ENCODE data around the gene TIMP3.

The TIMP3 gene

GRCh38 chr22:32786027-32786418 lies 15.5 kb upstream of the TIMP3 start:
- Histone ChIP-seq H4K91ac (ENCODE audit: low read length) (no peak overlapping the region), H2BK5ac (ENCODE audit: low read depth, low read length, poor library complexity, severe bottlenecking) (no peak overlapping the region), H3K27ac (ENCODE audit: low read length, poor library complexity, severe bottlenecking) (no peak overlapping the region), H3K36me3 (ENCODE audit: control insufficient read depth in 1 of 2, insufficient read depth in 2 of 2, low read depth in 1 of 2, low read length in 2 of 2) (no peaks in the 10 kb centered on the region), H2AFZ (ENCODE audit: low read depth, low read length) (no peak overlapping the region), H3K4ac (ENCODE audit: low read depth in 1 of 2, low read length in 2 of 2) (no peak overlapping the region), H2AK5ac (ENCODE audit: low read length, severe bottlenecking) (no peak overlapping the region), H3K27me3 (ENCODE audit: control insufficient read depth in 1 of 2, insufficient read depth in 1 of 2, low read length in 2 of 2) (no peaks in the 10 kb centered on the region), H3K9me3 (ENCODE audit: control insufficient read depth, low read length) (no peaks in the 10 kb centered on the region), H2BK12ac (ENCODE audit: low read length in 2 of 2) (no peak overlapping the region), H3K9ac (ENCODE audit: low read length) (no peak overlapping the region), H2BK15ac (ENCODE audit: low read depth, poor library complexity, severe bottlenecking) (no peak overlapping the region), H3K18ac (ENCODE audit: low read depth in 1 of 2, low read length in 2 of 2) (no peak overlapping the region), H3K79me1 (replicated peaks; ENCODE audit: low read length, poor library complexity, severe bottlenecking) (no peaks in the 10 kb centered on the region), H4K8ac (ENCODE audit: low read length) (no peak overlapping the region), H3K4me1 (ENCODE audit: control insufficient read depth, insufficient read depth, low read depth, low read length) (peaks cover 3% of the 10 kb centered on the region), H3K23ac (ENCODE audit: low read length in 2 of 2) (no peak overlapping the region), H3K14ac (ENCODE audit: low read length in 2 of 2) (no peak overlapping the region), H3K4me3 (ENCODE audit: insufficient read depth in 1 of 2, low read depth in 1 of 2, low read length in 2 of 2) (no peak overlapping the region), H3K4me2 (ENCODE audit: low read length, poor library complexity, severe bottlenecking) (no peak overlapping the region), H2BK120ac (ENCODE audit: low read depth, low read length) (no peak overlapping the region)
- WGBS, result 88% methylated on average over 2 of the region's 2 CpGs
- no peak for DNase-seq

GRCh38 chr22:32788904-32789624 lies 12.4 kb upstream of the TIMP3 start:
- peaks cover 3% of the 10 kb centered on the region for H3K4me1 ChIP-seq (ENCODE audit: control insufficient read depth, insufficient read depth, low read depth, low read length)
- H4K91ac ChIP-seq (ENCODE audit: low read length), result peak overlapping the region; percentile 89

GRCh38 chr22:32789797-32790620 lies 11.5 kb upstream of the TIMP3 start:
- no peak for DNase-seq
- Histone ChIP-seq H2BK120ac (ENCODE audit: low read depth, low read length) (no peak overlapping the region), H3K36me3 (ENCODE audit: control insufficient read depth in 1 of 2, insufficient read depth in 2 of 2, low read depth in 1 of 2, low read length in 2 of 2) (no peaks in the 10 kb centered on the region), H2AFZ (ENCODE audit: low read depth, low read length) (no peak overlapping the region), H3K18ac (ENCODE audit: low read depth in 1 of 2, low read length in 2 of 2) (no peak overlapping the region), H3K4me2 (ENCODE audit: low read length, poor library complexity, severe bottlenecking) (no peak overlapping the region), H4K91ac (ENCODE audit: low read length) (no peak overlapping the region), H3K4ac (ENCODE audit: low read depth in 1 of 2, low read length in 2 of 2) (peak overlapping the region in 1 of 2 experiments; percentile 16), H3K27ac (ENCODE audit: low read length, poor library complexity, severe bottlenecking) (no peak overlapping the region), H3K27me3 (ENCODE audit: control insufficient read depth in 1 of 2, insufficient read depth in 1 of 2, low read length in 2 of 2) (no peaks in the 10 kb centered on the region), H2BK12ac (ENCODE audit: low read length in 2 of 2) (peak overlapping the region in 1 of 2 experiments; percentile 52), H3K14ac (ENCODE audit: low read length in 2 of 2) (no peak overlapping the region), H3K79me1 (replicated peaks; ENCODE audit: low read length, poor library complexity, severe bottlenecking) (no peaks in the 10 kb centered on the region), H4K8ac (ENCODE audit: low read length) (no peak overlapping the region), H3K23ac (ENCODE audit: low read length in 2 of 2) (no peak overlapping the region), H3K9me3 (ENCODE audit: control insufficient read depth, low read length) (no peaks in the 10 kb centered on the region), H2AK5ac (ENCODE audit: low read length, severe bottlenecking) (no peak overlapping the region), H2BK5ac (ENCODE audit: low read depth, low read length, poor library complexity, severe bottlenecking) (no peak overlapping the region), H3K4me1 (ENCODE audit: control insufficient read depth, insufficient read depth, low read depth, low read length) (peaks cover 3% of the 10 kb centered on the region), H3K9ac (ENCODE audit: low read length) (no peak overlapping the region), H2BK15ac (ENCODE audit: low read depth, poor library complexity, severe bottlenecking) (no peak overlapping the region), H3K4me3 (ENCODE audit: insufficient read depth in 1 of 2, low read depth in 1 of 2, low read length in 2 of 2) (no peak overlapping the region)
- WGBS, result 98% methylated on average over 9 of the region's 9 CpGs

More at GRCh38 chr22:32788904-32789624, 12.4 kb upstream of the TIMP3 start:
- Histone ChIP-seq H3K36me3 (ENCODE audit: control insufficient read depth in 1 of 2, insufficient read depth in 2 of 2, low read depth in 1 of 2, low read length in 2 of 2) (no peaks in the 10 kb centered on the region), H2BK15ac (ENCODE audit: low read depth, poor library complexity, severe bottlenecking) (peak overlapping the region; percentile 46), H2AK5ac (ENCODE audit: low read length, severe bottlenecking) (no peak overlapping the region), H3K4me2 (ENCODE audit: low read length, poor library complexity, severe bottlenecking) (no peak overlapping the region), H4K8ac (ENCODE audit: low read length) (peak overlapping the region; percentile 93), H3K18ac (ENCODE audit: low read depth in 1 of 2, low read length in 2 of 2) (peak overlapping the region; percentile 65 to 91), H3K27me3 (ENCODE audit: control insufficient read depth in 1 of 2, insufficient read depth in 1 of 2, low read length in 2 of 2) (no peaks in the 10 kb centered on the region), H3K27ac (ENCODE audit: low read length, poor library complexity, severe bottlenecking) (no peak overlapping the region), H3K9ac (ENCODE audit: low read length) (no peak overlapping the region), H3K14ac (ENCODE audit: low read length in 2 of 2) (no peak overlapping the region), H2BK120ac (ENCODE audit: low read depth, low read length) (no peak overlapping the region), H3K4me3 (ENCODE audit: insufficient read depth in 1 of 2, low read depth in 1 of 2, low read length in 2 of 2) (no peak overlapping the region), H2BK12ac (ENCODE audit: low read length in 2 of 2) (peak overlapping the region in 1 of 2 experiments; percentile 90), H3K79me1 (replicated peaks; ENCODE audit: low read length, poor library complexity, severe bottlenecking) (no peaks in the 10 kb centered on the region), H3K23ac (ENCODE audit: low read length in 2 of 2) (no peak overlapping the region), H2AFZ (ENCODE audit: low read depth, low read length) (no peak overlapping the region), H2BK5ac (ENCODE audit: low read depth, low read length, poor library complexity, severe bottlenecking) (no peak overlapping the region), H3K4ac (ENCODE audit: low read depth in 1 of 2, low read length in 2 of 2) (peak overlapping the region in 1 of 2 experiments; percentile 54), H3K9me3 (ENCODE audit: control insufficient read depth, low read length) (no peaks in the 10 kb centered on the region)
- 46% methylated on average over 6 of the region's 6 CpGs for WGBS
- DNase-seq, result no peak

- no peaks in the 10 kb centered on the region for H3K27me3 ChIP-seq (ENCODE audit: control insufficient read depth in 1 of 2, insufficient read depth in 1 of 2, low read length in 2 of 2)
- H2AK5ac ChIP-seq (ENCODE audit: low read length, severe bottlenecking), result no peak overlapping the region
- H2BK120ac ChIP-seq (ENCODE audit: low read depth, low read length), result no peak overlapping the region
- H2BK5ac ChIP-seq (ENCODE audit: low read depth, low read length, poor library complexity, severe bottlenecking), result no peak overlapping the region
- H3K14ac ChIP-seq (ENCODE audit: low read length in 2 of 2), result peak overlapping the region in 1 of 2 experiments; percentile 8
- peaks cover 3% of the 10 kb centered on the region for H3K4me1 ChIP-seq (ENCODE audit: control insufficient read depth, insufficient read depth, low read depth, low read length)
- no peak overlapping the region for H4K8ac ChIP-seq (ENCODE audit: low read length)
- DNase-seq, result no peak
- no peak overlapping the region for H3K18ac ChIP-seq (ENCODE audit: low read depth in 1 of 2, low read length in 2 of 2)
- H3K4ac ChIP-seq (ENCODE audit: low read depth in 1 of 2, low read length in 2 of 2), result no peak overlapping the region
- no peak overlapping the region for H3K9ac ChIP-seq (ENCODE audit: low read length)
- H2BK15ac ChIP-seq (ENCODE audit: low read depth, poor library complexity, severe bottlenecking), result no peak overlapping the region
- no peaks in the 10 kb centered on the region for H3K36me3 ChIP-seq (ENCODE audit: control insufficient read depth in 1 of 2, insufficient read depth in 2 of 2, low read depth in 1 of 2, low read length in 2 of 2)
- no peak overlapping the region for H2AFZ ChIP-seq (ENCODE audit: low read depth, low read length)
- H3K4me2 ChIP-seq (ENCODE audit: low read length, poor library complexity, severe bottlenecking), result no peak overlapping the region
- H4K91ac ChIP-seq (ENCODE audit: low read length), result no peak overlapping the region
- no peak overlapping the region for H3K4me3 ChIP-seq (ENCODE audit: insufficient read depth in 1 of 2, low read depth in 1 of 2, low read length in 2 of 2)
- no peak overlapping the region for H3K23ac ChIP-seq (ENCODE audit: low read length in 2 of 2)
- WGBS, result 100% methylated on average over 6 of the region's 6 CpGs
- H2BK12ac ChIP-seq (ENCODE audit: low read length in 2 of 2), result no peak overlapping the region
- H3K9me3 ChIP-seq (ENCODE audit: control insufficient read depth, low read length), result no peaks in the 10 kb centered on the region
- H3K27ac ChIP-seq (ENCODE audit: low read length, poor library complexity, severe bottlenecking), result no peak overlapping the region
- no peaks in the 10 kb centered on the region for H3K79me1 ChIP-seq (replicated peaks; ENCODE audit: low read length, poor library complexity, severe bottlenecking)
Observed at GRCh38 chr22:32791056-32791455, 10.4 kb upstream of the TIMP3 start.
